GM21515 (cell line): ENCODE results near the gene NUTM2F.
"Not testable (repeated sequence)": the region's sequence is repeated elsewhere in the genome, so short reads cannot be mapped to it uniquely, and the experiment has no call there.

Experiments used
- ATAC-seq: cut with Tn5 transposase; IDR thresholded peaks from one replicate; pipeline ENCODE4 v1.9.1; 2021; ENCODE audit not compliant: unreplicated experiment

The NUTM2F gene, protein sequence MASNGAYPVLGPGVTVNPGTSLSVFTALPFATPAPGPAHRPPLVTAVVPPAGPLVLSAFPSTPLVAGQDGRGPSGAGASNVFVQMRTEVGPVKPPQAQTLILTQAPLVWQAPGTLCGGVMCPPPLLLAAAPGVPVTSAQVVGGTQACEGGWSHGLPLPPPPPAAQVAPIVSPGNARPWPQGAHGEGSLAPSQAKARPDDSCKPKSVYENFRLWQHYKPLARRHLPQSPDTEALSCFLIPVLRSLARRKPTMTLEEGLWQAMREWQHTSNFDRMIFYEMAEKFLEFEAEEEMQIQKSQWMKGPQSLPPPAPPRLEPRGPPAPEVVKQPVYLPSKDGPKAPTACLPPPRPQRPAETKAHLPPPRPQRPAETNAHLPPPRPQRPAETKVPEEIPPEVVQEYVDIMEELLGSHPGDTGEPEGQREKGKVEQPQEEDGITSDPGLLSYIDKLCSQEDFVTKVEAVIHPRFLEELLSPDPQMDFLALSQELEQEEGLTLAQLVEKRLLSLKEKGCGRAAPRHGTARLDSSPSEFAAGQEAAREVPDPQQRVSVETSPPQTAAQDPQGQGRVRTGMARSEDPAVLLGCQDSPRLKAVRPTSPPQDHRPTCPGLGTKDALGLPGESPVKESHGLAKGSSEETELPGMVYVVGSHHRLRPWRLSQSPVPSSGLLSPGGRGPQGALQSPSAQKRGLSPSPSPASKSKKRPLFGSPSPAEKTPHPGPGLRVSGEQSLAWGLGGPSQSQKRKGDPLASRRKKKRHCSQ

DNA sequence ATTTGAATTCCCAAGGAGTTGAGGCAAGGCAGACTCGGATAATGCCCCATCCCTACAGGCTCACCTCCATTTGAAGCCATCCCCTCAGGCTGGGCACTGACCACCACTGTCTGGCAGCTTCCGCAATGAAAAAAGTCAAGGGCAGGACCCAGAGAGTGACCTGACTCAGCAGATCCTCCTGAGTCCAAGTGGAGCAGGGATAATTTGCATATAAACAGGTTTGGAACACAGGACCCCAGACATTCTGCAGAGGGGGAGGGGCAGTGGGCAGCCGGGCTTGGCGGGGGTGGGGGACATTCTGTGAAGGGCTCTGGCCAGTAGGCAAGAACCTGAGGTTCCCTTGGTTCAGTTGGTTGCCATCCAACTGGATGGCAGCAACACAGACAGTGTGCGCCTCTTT is at the start of gene NUTM2F:
Gene NUTM2F, minus strand, starts transcription at position 101 of the 400 bp plus-strand sequence. Its CDS starts 21 bp downstream, at position 80.
- not testable (repeated sequence) for ATAC-seq

GRCh38 chr9:94375197-94375596 is 46.8 kb upstream of the NUTM2F start:
- ATAC-seq, result peak; percentile 61

DNA sequence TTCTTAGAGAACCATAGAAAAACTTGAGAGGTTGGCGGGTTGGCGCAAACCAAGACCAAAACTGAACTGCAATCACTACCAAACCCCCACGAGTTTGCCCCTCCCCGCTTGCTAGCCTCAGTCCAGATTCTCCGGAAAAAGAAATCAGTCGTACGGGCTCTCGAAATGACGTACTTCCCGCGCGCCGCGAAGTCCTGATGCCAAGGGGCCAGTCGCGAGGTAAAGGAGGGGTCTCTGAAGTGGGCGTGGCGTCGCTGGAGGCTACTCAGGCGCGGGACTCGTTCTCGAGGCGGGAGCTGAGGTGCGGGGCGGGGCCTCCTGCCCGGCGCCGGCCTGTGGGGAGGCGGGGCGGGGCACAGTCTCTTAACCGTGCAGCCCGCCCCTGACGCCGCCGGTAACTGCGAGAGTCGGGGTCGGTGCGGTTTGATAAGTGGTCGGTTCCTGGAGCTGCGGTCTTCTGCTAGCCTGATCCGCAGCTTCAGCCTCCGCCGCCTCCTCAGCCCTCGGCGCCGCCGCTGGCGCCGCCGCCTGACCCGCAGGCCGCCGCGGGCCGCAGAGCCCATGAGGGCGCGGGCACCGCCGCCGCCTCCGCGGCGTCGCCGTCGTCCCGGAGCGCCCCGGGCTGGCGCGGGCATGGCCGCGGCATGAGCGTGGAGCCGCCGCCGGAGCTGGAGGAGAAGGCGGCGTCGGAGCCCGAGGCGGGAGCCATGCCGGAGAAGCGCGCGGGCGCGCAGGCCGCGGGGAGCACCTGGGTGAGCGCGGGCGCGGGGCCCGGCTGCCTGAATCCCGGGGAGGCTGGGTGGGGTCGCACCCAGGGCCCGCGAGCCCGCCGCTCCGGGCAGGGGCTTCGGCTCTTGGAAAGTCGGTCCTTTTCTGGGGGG is 46.0 kb upstream of the NUTM2F start:
- peak; percentile 89 for ATAC-seq

- ATAC-seq, result not testable (repeated sequence)
Measured at GRCh38 chr9:94373779-94374175, 45.3 kb upstream of the NUTM2F start.

DNA sequence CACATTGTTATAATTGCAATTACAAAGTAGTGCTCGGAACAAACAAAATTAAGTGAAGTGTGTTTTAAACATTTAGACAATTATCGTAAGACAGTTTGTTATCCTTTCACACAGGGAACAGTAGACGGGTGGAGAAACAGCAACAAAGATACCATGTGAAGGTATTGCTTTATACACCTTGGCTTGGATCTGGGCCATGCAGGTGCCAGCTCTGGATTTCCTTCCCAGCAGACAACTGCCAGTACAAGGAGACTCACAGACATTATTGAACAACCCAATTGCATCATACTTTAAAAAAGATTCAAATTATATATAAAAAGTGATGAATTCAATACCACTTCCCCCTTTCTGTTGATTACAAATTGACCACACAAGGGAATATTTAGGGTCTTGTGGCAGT is 41.8 kb upstream of the NUTM2F start:
- ATAC-seq, result not testable (repeated sequence)

DNA sequence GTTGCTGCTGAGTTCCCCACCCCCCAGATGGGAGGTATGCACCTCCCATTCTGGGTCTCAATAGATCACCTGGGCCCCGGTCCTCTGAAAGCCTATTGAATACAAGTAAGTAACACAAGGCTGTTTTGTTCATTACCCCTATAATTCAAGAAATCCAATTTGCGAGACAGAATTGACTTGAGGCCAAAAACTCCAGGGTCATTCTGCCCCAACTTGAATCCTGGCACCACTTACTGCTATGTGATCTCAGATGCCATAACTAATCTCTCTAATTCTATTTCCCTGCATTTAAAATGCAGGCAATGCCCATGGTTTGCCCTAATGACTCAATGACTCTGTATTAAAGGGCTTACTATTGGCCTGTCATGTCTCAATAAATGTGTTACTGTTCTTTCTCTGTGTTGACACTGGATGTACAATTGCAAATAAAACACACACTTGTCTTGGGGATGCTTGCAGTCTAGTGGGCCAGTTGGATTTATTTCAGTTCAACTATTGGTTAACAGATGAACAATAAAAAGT is 35.7 kb upstream of the NUTM2F start:
- not testable (repeated sequence) for ATAC-seq

GRCh38 chr9:94357158-94357557 is 28.7 kb upstream of the NUTM2F start:
- ATAC-seq, result not testable (repeated sequence)

- not testable (repeated sequence) for ATAC-seq
Measured at GRCh38 chr9:94351901-94352723, 23.7 kb upstream of the NUTM2F start.

GRCh38 chr9:94348754-94349153 is 20.3 kb upstream of the NUTM2F start:
- ATAC-seq, result not testable (repeated sequence)

GRCh38 chr9:94347451-94347850 is 19.0 kb upstream of the NUTM2F start:
- not testable (repeated sequence) for ATAC-seq

GRCh38 chr9:94341703-94342102 is 13.3 kb upstream of the NUTM2F start:
- not testable (repeated sequence) for ATAC-seq

GRCh38 chr9:94340750-94341149 is 12.3 kb upstream of the NUTM2F start:
- not testable (repeated sequence) for ATAC-seq

GRCh38 chr9:94339657-94340056 is 11.2 kb upstream of the NUTM2F start:
- ATAC-seq, result not testable (repeated sequence)

DNA sequence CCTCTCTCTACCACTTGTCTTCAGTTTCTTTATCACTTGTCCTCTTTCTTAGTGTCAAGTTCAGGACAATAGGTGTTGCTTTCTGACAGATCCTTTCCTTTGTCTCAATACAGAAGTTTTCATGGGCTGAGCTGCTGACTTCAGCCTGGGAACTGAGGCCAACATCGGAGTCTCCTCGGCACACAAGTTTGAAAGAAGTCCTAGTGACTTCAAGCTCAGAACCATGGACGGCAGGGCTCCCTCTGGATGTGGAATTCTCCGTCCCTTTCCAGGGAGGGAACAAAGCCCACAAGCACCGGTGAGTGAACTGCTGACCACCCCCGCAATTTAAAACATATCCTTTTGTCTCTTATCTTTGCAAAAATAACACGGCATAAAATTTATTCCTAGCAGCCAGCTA is 10.3 kb upstream of the NUTM2F start:
- not testable (repeated sequence) for ATAC-seq

DNA sequence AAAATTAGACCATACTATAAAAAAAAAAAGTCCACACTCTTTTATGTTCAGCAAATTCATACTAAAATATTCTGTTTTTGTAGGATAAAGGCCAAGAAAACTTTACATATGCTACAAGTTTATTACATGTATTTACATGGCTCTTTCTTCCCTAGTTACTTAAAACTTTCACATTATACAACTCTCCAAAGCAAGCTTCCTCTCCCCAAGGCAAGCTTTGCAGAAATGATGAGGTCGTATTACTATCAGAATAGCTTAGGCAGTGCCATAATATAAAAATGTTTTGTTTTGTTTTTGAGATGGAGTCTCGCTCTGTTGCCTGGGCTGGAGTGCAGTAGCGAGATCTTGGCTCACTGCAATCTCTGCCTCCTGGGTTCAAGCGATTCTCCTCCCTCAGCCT is 8.0 kb upstream of the NUTM2F start:
- not testable (repeated sequence) for ATAC-seq

DNA sequence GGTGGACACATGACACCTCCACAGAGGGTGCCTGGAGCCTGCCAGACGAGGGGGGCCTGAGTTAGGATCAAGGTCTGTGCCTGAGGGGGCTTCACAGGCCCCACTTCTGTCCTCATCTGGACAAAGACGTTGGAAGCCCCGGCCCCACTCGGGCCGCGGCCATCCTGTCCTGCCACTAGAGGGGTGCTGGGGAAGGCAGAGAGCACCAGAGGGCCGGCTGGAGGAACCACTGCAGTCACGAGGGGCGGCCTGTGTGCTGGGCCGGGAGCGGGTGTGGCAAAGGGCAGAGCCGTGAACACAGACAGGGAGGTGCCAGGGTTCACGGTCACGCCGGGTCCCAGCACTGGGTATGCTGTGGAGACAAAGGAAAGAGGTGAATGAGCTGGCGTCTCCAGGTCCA is 2.9 kb downstream of the NUTM2F start:
- ATAC-seq, result not testable (repeated sequence)

DNA sequence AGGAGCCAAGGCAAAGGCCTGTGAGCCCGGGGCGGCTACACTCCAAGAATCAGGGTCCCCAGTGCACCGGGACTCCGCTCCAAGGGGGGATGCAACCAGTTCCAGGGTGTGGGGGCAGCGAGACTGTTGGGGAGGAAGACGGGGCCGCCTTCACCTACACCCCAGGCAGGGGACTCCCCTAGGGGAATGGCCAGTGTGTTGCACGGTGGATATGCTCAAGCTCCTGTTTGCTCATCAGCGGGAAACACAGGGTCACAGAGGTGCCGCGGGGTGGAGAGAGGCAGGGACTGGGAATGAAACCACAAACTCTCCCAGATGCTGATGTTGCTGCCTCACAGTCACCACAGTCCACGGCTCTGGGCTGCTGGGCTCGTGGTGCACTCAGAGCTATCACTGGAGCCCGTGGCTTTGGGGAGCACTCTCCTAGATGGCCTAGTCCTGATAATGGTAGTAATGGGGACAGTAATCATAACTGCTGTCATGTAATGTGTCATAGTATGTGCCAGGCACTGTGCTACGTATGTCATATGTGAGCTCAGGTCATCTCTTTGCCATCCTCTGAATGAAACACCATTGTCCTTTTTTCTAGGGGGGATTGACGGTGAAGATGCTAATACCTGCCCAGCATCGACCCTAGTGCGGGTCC is 5.2 kb downstream of the NUTM2F start:
- ATAC-seq, result not testable (repeated sequence)

DNA sequence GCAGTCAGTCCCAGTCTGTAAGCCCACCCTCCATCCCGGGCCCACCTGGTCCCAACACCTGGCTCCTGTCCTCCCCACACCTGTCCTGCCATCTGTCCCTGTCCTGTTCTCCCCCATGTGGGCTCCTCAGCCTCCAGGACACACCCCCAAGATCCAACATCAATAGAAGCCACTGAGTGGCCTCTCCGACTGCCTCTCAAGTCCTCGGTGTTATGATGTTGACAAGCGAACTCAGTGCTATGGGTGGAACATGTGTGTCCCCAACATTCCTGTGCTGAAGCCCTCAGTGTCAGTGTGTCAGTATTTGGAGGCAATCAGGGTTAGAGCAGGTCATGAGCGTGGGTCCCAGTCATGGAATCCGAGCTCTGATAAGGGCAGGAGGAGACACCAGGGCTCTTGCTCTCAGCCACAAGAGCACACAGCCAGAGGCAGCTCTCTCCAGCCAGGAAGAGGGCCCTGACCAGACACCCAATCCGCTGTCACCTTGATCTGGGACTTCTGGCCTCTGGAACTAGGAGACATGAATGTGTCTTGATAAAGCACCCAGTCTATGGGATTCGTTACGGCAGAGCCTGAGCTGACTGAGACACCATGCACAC is 6.0 kb downstream of the NUTM2F start:
- ATAC-seq, result not testable (repeated sequence)
